Fibroblast of skin of scalp (primary cell): ENCODE measurements around the gene TRERF1.

Experiments
- DNase-seq: peaks from one replicate; pipeline ENCODE4 v3.0.0-alpha.2; 2013

The TRERF1 gene

DNA sequence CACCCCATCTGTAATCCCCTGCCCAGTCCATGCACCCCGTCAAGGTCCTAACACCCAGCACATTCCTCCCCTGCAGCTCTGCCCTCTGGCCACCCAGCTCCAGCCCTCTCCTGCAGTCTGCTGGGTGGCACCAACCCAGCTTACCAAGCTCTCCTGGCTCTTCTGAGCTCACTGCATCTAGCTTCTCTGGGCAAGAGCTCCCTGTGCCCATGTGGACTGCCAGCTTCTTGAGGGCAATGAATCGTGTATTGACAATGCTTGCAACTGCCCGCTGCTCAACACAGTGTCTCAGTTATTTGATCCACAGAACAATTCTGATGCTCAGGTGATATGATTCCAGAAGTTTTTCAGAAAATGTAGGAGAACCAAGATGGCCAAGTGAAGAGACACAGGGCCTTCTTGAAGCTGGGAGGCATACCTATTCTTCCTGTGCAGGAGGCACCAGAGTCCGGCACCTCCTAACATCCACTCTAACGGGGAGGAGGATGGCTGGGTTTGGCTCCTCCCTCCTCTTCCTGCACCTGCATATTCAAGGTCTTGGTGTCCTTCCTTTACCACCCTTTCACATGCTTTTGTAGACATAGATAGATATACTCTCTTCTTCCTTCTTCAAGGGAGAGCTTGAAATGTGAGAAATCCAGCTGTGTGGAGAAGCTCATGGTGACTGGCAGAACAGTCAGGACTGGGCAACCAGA lies 85.6 kb downstream of the TRERF1 start:
- DNase-seq, result no peak

DNA sequence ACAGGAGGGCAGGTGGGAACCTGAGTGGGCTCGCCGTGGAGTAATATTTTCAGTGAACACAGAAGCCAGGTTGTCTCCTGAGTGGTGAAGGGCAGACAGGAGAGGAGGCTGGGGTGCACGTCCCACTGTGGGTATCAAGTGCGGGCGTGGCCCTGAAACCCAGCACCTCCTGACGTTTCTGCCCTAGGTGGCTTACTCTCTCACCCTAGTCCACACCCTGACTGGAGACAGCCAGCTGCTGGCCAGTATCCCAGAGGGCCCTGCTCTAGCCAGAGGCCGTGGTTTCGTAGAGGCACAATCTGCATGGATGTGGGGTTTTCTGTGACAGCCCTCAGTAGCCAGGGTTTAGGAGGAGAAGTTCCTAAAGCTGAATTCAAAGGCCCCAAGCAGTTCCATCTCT lies 86.7 kb downstream of the TRERF1 start:
- no peak for DNase-seq

DNA sequence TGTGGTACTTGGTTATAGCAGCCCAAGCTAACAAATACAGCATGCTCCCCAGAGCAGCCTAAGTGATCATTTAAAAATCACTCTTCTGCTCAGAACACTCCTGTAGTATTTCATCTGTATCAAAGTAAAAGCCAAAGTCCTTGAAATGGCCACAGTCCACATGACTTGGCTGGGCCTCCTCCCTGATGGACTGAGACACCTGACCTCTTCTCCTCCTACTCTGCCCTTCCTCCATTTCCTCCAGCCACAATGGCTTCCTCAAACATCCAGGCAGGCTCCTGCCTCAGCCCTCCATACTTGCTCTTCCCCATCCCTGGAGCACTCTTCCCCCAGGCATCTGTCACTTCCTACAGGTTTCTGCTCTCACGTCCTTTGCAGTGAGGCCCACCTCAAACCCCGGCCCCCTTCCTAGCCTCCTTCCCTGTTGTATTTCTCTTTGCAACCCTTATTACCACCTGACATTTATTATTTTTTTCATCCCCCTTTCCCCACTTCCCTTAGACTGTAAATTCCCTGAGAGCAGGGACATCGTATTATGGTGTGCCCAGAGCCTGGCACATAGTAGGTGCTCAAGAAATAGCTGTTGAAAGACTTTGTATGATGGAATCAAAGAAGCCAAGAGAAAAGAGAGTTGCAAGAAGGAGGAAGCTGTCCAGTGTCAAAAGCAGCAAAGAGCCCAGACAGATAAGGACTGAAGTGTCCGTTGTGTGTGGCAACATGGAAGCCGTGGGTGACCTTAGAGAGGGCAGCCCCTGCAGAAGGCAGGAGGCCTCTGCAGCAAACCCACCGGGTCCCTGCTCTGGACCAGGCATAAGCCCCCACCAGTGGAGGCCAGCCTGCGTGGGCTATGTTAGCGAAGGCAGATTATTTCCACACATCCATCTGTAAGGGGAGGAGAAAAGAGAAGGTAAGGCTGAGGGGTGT lies 87.5 kb downstream of the TRERF1 start:
- DNase-seq, result no peak

DNA sequence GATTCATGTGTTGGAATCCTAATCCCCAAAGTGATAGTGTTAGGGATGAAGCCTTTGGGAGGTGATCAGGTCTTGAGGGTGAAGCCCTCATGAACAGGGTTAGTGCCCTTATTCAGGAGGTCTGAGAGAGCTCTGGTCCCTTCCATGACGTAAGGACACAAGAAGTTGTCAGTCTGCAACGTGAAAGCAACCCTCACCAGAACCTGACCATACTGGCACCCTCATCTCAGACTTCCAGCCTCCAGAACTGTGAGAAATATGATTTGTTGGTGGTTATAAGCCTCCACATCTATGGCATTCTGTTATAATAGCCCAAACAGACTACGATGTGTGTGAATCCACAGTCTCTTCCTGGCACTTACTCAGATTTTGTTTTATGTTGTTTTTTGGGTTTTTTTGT lies 90.7 kb downstream of the TRERF1 start:
- DNase-seq, result no peak

DNA sequence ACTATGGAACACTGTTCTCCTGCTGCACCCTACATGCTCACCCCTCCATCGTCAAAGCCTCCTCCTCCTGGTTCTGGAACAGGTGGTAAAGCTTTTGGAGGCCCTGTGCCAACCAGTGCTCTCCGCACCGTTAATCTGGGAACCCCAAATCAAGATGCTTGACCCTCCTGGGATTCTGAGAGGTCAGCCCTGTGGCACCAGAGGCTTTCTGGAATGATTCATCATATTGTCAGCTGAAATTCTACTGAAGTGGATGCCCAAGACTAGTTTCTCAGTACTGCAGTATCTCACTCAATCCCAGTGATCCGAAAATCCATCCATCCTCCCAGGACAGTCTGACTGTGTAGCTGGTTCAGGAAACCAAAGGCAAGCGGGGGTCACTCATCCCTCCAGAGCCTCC lies 92.7 kb downstream of the TRERF1 start:
- no peak for DNase-seq

DNA sequence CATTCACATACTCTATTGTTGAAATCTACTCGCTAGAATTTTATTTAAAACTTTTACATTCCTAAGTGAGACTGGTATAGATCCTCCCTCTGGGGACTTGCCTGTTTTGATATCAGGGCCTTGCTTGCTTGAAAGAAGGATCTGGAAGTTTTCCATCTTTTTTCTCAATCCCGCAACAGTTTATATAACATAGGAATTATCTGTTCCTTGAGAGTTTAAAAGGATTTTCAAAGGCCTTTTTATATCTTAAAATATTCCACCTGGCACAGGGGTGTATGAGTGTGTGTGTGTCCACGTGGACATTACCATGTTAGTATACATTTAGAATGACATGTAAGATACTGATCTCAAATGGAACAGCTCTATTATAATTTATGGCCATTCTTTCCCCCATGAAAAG lies 96.3 kb downstream of the TRERF1 start:
- DNase-seq, result peak; percentile 30

DNA sequence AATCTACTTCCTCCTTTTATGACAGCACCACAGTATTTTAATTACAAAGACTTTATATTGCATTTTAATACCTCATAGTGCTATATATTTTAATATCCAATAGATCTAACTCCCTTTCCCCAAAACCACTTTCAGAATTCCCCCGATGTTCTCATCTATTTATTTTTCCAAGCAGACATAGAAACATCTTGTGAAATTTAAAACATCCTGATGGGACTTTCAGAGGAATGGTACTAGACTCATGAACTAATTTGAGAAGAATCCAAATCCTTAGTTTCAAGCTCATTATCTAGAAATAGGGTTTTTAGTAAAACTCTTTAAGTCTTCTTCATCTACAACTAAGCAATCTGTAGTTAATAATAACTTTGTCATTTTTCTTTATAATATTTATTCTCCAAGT lies 97.0 kb downstream of the TRERF1 start:
- DNase-seq, result peak; percentile 64

DNA sequence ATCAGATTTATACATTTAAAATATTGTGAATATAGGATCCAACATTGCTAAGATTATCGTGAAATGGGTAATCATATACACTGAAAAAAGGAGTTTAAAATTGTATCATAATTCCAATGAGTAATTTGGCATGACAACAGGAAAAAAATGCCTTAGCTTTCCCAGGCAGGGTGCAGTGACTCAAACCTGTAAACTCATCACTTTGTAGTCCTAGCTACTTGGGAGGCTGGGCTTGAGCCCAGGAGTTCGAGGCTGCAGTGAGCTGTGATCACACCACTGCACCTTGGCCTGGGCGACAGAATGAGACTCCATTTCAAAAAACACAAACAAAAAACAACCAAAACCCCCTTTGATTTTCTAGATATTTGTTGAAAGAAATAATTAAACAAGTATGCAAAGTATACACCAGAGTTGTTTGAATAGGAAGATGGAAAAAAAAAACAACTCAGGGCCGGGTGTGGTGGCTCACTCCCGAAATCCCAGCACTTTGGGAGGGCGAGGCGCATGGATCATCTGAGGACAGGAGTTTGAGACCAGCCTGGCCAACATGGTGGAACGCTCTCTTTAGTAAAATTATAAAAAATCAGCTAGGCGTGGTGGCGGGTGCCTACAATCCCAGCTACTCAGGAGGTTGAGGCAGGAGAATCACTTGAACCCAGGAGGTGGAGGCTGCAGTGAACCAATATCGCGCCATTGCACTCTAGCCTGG lies 98.7 kb downstream of the TRERF1 start:
- DNase-seq, result peak; percentile 78

DNA sequence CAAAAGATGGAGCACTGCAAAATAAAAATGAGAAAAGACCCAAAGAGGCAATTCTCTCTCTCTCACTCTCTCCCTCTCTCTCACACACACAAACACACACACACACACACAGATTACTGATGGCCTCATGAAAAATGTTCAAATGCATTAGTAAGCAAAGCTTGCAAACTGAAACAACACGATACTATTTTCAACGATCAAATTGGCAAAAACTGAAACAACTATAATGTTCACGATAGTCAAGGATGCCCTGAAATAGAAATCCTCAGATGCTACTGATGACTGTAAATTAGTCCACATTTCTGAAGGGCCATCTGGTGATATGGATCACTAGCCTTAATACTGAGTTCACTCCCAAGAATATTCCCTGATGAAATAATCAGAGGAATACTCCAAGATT lies 100.8 kb downstream of the TRERF1 start:
- no peak for DNase-seq

DNA sequence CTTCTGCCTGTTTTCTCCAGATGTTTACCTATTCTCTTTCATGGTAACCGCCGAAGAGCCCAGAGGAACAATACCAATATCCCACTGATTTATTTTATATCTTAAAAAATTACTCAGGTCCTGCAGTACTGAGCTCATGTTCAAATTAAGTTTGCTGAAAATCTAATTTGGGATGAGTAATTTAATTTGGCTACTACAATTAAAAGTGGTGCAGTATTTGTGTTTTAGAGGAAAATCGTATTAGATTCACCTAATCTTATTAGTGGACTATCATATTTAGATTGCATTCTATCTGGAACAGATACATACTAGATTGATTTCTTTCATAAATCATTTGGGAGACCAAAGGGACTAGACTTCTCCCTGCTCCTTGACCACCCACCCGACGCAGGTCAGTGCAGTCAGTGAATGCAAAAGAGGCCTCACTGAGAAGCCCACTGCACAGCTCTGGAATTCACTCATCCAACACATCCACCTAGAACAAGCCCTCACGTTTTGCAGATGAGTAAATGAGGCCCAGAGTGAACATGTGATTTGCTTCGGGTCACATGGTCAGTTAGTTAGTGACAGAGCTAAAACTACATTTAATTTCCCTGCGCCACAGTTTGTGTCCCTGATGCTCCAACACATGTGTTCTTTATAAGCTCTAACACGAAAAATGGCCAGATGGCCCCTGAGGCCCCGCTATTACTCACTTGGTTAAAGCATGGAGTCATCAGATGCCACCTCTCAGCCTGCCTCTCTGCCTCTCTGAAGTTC lies 101.8 kb downstream of the TRERF1 start:
- DNase-seq, result peak; percentile 40

DNA sequence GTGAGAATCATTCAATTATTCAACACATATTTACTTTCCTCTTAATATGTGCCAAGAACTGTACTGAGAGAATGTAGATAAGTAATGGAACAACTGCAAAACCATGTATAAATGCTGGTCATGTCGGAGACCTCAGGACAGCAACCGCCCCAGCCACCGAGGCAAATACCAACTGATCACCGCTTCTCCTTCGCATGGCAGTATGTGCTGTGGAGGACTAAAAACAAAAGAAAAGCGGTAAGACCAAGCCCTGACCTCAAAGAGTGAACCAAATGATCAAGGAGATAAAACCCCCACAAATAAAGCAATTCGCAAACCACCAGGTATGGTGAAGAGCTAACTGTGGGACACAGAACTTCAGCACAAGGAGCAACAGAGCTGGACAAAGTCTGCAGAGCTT lies 104.3 kb downstream of the TRERF1 start:
- DNase-seq, result no peak

DNA sequence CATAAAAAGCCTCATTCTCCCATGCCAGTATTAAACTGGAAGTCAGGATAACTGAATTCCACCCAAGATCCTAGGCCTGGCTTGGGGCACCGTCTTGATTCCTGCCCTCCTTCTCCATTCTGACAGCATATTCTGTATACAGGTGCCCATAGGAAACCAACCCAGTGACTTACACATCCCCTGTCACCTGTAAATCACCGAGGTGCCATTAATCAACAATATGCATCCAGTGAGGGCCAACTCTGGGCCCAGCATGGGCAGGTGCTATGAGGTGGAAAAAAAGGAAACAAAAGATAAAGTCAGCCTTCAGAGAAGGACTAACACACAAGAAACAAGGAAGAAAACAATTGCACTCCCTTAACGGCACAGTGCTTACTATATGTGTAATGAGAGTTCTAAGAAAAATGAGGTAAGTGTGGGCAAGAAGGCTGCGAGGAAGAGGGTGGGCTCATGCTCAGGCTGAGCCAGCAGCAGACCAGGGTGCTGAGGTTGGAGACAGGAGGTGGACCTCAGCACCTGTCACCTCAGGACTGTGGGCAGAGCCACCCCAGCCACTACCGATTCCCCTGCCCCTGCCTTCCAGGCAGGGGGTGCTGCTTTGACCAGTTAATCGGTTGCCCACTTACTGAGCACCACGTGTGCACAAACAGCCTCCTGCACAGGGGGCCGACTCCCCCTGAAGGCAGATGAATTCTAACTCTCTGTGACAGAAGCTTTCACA lies 105.9 kb downstream of the TRERF1 start:
- no peak for DNase-seq

DNA sequence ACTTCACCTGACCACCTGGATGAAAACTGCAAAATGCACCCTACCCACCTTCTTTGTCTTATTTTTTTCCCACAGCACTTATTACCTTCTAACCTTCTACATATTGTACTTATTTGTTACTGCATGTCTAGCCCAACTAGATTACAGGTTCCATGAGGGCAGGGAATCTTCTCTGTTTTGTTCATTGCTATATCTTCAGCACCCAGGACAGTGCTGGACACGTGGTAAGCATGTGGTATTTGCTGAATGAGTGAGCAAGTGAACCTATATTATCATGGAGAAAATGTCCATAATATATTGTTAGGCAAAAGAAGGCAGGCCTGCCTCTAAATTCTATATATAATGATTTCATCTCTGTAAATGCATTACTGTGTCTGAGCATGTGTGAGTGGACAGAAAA lies 107.0 kb downstream of the TRERF1 start:
- DNase-seq, result peak; percentile 22

DNA sequence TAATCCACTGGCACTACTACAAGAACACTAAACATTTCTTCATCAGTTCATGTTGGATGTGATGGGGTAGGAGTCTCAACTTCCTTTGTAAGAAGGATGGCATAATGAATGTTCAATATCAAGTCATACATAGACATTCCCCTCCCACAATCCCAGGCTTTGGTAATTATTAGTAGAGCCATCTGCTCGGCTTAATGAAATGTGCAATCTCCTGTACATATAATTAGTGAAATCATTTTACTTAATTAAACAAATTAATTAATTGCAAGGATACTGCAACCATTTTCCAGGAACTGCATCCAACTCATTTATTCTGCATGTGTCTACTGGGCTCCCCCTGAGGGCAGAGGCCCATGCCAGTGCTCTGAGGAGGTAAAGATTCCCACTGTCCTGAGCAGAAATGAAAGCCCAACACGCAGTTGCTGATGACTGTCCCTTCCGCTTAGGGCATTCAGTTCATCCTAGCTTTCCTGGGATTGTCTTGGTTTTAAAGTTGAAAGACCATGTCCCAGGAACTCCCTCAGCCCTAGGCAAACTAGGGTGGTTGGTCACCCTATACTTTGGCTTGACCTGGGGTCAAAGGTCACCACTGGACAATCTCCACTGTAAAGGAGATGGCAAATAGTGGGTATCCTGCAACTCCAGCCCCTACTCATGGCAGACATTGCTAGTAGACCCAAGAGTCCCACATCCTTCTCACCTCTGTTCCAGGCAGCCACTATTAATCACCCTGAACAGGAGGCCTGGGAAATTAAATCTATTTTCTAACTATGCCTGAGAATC lies 109.8 kb downstream of the TRERF1 start:
- DNase-seq, result no peak

DNA sequence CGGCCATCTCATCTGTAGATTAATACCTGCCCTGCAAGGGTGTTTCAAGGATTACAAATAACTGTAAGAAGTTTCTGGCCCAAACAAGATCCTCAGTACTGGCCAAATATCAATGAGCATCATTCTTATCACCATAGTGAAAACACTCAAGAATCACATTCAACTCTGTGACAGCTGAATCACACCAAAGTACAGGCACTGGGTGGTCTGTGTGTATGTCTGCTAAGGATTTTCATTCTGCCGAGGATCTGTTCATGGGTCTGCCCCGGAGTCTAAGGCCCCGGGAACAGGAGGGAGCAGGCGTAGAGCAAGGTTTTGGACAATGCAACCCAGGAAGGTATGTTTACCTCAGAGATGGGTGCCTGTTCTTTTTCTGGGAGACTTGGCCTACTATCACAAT lies 110.5 kb downstream of the TRERF1 start:
- DNase-seq, result no peak

DNA sequence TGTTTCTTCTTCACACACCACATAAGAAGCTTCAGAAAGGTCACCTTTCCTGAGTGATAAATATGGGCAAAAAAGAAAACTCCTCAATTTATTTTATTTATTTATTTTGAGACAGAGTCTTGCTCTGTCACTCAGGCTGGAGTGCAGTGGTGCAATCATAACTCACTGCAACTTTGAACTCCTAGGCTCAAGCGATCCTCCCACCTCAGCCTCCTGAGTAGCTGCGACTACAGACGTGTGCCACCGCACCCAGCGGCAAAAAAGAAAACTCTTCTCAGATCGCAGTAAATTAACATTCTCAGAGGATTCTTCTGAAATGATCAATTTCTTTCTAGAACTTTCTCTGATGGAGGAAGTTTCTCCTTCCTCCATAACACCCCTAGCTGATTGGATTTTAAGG lies 111.2 kb downstream of the TRERF1 start:
- DNase-seq, result no peak

DNA sequence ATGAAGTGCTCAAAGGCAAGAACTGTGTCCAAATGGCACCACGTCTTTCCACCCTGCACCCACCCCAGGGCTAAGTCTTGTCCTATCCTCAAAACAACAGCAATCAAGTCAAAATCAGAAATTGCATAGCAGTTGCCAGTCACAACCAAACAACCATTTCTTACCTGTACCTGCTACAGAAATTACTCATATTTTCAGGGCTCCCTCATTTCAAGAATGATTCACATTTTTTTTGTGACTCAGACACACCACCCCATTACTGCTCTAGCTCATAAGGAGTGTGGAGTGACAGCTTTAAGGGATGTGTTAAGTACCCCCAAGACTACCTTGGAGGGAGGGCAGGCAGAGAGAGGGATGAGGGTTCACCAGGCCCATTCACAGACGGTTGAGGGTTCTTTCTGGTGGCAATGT lies 111.7 kb downstream of the TRERF1 start:
- DNase-seq, result no peak

DNA sequence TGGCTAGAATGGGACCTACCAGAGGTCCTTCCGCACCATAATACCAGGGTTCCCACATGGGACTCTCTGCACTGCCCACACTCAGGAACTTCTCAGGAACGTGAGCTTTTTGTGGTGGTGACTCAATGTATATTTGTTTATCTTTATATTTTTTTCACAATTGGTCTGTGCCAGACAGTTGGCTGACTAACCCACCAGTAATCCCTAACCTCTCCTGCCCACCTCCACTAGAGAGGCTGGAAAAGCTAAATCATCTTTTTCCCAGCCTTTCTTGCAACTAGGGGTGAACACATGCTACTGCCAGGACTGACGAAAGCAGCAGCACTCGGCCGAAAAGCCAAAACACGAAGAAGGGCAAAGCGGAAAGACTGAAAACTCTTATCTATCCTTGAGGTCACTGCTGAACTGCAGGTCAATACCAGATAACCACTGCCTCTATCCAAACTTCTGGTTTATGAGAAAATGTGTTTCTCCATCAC lies 112.9 kb downstream of the TRERF1 start:
- DNase-seq, result peak; percentile 98

DNA sequence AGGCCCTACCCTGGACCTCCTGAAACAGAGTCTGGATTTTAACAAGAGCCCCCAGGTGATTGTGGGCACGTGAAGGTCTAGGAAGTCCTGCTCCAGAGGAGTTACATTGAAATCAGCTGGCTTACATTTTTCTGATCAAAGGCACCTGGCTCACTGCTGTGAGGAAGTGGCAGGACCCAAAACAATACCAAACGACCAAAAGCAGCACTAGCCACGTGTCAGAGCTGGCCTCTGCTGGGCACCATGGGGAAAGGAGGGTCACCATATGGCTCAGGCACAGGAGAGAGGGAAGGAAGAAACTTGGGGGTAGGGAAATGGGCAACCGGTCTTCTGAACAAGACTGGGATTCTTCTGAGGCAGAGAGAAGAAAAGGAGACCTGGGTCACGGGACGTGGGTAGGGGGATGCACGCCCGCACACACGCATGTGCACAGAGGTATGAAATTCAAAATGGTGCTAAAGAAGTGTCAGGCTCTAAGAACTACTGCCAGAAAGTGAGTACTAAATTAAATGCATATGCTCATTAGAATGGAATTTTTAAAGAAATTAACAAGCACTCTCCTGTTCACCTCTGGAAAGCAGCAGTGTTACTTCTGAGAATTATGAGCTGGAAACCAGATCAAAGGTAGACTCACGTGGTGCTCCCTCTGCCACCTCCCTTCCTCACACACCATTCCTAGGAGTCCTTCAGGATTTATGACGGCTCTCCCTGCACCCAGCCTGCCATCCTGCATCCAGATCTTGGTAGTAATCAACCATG lies 113.6 kb downstream of the TRERF1 start:
- no peak for DNase-seq

DNA sequence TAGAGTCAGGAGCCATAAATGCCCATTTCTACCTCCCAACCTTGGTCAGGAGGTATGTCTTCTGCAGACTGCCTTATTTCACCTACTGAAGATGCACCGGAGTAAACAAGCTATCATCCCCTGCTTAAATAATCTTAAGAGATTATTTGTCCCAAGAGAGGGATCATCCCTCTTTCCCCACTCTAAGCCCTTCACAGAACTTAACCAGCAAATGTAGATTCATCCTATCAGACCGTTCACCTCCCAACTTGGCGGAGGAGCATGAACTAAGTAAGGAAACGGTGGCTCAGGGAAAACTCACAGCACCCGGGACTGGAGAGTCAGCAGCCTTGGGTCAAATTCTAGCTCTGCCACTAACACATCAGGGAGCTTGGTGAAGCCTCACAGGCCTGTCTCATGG lies 115.3 kb downstream of the TRERF1 start:
- no peak for DNase-seq
